ENCODE measurements around the gene ARF5.

GRCh38 chr7:127618042-127618441, 29.8 kb downstream of the ARF5 start, which contains the start of gene PAX4:
- TF ChIP-seq USF2 (IDR thresholded peaks at IDR 0.05; ENCODE audit: low read length) (no peak), ASH2L (IDR thresholded peaks at IDR 0.05; ENCODE audit: low read length) (no peak), CTCF (IDR thresholded peaks at IDR 0.05; ENCODE audit: control extremely low read depth in 1 of 3, insufficient read depth in 1 of 3, low read depth in 1 of 3, low read length in 3 of 3) (no peak), CREB1 (IDR thresholded peaks at IDR 0.05) (no peak), EZH2 (IDR thresholded peaks at IDR 0.05; ENCODE audit: low read depth, low read length, severe bottlenecking) (no peak)
